Thoracic aorta (tissue), 2 donors: ENCODE results near the gene BCL6B. TPM values are rescaled to one million over a fixed set of nuclear protein-coding genes. Genes with fewer than 3 reads are reported as not detected.

Experiments used
- ATAC-seq: fragments of 150-250 bp; one replicate; pipeline ENCODE4 v1.8.0; 2017; ENCODE audit warnings: low read depth; ENCODE audit not compliant: insufficient number of reproducible peaks, low FRiP score
- DNase-seq: peaks from one replicate; pipeline ENCODE4 v3.0.0-alpha.2; 2020; ENCODE audit warnings: low spot score
- H3K27ac ChIP-seq, 2 donors: fragments of 200-600 bp; sonication (generic); 1 replicate in 1 of 2; 2 replicates in 1 of 2; pipeline ENCODE4 v1.5.1; 2016; ENCODE audit warnings: mild to moderate bottlenecking in 2 of 2, moderate library complexity in 2 of 2
- H3K27me3 ChIP-seq: fragments of 200-600 bp; sonication (generic); replicated peaks from 2 replicates; pipeline ENCODE4 v1.6.0; 2016; ENCODE audit warnings: mild to moderate bottlenecking; ENCODE audit not compliant: insufficient read depth
- H3K36me3 ChIP-seq: fragments of 200-600 bp; sonication (generic); one replicate; pipeline ENCODE4 v1.5.1; 2016
- H3K4me1 ChIP-seq, 2 donors: fragments of 200-600 bp; sonication (generic); 1 replicate in 1 of 2; 2 replicates in 1 of 2; pipeline versions ENCODE4 v1.5.1 to v1.6.0; 2016; ENCODE audit warnings: low read depth in 2 of 2, mild to moderate bottlenecking in 1 of 2; ENCODE audit not compliant: control insufficient read depth in 1 of 2
- H3K4me3 ChIP-seq: fragments of 200-600 bp; sonication (generic); 2 replicates; pipeline ENCODE4 v1.5.1; 2016; ENCODE audit warnings: mild to moderate bottlenecking
- H3K9me3 ChIP-seq: fragments of 200-600 bp; sonication (generic); 2 replicates; pipeline ENCODE4 v1.5.1; 2016
- total RNA-seq, 2 donors: library from RNA; depleted of rRNA; stranded (reverse); fragments of >200 nt; gene quantifications; one replicate each; pipeline versions ENCODE4 v1.1.0 to v1.2.3, GENCODE V29; 2016
- TF ChIP-seq, protein P1 (sequence below): fragments of 200-600 bp; sonication (generic); IDR thresholded peaks from one replicate; pipeline ENCODE4 v1.5.1; 2019; ENCODE audit warnings: antibody characterized with exemption

BCL6B gene
- total RNA-seq, 2 donors from 2014 or later = 0.95 to 5.7 TPM

DNA sequence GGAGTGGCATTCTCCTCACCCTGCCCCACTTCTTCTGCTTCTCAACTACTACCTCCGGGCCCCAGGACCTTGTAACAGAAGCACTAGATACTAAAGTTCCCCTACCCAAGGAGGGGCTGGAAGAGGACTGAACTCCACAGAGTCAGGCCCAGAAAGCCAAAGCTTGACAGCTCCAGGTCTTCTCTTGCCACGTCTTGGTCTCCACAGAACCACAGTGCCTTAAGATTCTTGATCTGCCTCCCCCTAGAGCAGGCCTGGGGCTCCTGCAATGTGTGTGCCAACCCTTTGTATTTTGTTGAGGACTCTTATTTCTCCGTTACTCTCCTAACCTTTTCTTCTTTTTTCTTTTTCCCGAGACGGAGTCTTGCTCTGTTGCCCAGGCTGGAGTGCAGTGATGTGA is 17.0 kb downstream of the BCL6B start:
- peaks cover 15% of the 10 kb centered on the region for H3K27me3 ChIP-seq
- TF ChIP-seq, protein P1, sequence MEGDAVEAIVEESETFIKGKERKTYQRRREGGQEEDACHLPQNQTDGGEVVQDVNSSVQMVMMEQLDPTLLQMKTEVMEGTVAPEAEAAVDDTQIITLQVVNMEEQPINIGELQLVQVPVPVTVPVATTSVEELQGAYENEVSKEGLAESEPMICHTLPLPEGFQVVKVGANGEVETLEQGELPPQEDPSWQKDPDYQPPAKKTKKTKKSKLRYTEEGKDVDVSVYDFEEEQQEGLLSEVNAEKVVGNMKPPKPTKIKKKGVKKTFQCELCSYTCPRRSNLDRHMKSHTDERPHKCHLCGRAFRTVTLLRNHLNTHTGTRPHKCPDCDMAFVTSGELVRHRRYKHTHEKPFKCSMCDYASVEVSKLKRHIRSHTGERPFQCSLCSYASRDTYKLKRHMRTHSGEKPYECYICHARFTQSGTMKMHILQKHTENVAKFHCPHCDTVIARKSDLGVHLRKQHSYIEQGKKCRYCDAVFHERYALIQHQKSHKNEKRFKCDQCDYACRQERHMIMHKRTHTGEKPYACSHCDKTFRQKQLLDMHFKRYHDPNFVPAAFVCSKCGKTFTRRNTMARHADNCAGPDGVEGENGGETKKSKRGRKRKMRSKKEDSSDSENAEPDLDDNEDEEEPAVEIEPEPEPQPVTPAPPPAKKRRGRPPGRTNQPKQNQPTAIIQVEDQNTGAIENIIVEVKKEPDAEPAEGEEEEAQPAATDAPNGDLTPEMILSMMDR = no peak

DNA sequence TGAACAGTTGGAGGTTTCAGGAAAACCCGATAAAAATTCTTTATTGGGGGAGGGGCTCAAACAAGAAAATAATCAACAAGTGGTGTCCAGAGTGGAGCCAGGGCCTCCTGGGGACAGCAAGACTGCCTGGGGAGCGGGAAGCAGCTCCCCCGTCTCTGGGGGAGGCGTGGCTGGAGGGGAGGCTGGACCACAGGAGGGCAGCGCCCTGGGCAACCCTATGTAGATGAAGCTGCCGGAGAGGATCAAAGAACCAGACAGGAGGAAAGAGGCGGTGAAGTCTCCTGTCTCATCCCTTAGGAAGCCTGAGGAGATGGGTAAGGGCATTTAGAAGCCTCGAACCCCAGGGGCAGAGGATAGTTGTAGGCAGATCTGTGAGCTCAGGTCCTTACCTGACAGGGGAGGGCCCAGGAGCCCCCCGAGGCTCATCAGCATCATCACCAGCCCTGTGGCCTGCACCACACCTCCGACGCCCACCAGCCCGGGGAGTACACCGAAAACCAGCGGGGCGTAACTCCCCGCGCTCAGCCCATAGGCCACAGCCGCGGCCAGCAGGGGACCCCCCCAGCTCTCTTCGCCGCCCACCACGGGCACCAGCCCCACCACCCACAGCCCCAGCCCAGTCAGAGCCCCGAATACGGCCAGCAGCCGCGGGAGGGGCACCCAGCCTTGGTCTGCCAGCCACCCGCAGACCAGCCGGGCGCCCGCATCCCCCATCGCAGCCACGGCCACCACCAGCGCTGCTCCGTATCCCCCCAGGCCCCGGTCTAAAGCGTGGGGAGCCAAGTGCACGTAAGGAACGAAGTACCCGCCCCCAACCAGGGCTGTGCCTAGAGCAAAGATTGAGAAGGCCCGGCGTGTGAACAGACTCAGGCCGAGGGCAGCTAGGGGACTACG is 19.0 kb downstream of the BCL6B start:
- H3K4me3 ChIP-seq = peak overlapping the region; percentile 64
- DNase-seq = no peak
- no peaks in the 10 kb centered on the region for H3K9me3 ChIP-seq
- peaks cover 15% of the 10 kb centered on the region for H3K27me3 ChIP-seq
- H3K4me1 ChIP-seq = peaks cover 15 to 35% of the 10 kb centered on the region in 2 donors
- ATAC-seq = no peak
- no peaks in the 10 kb centered on the region for H3K36me3 ChIP-seq
- TF ChIP-seq, protein P1 = no peak
- H3K27ac ChIP-seq = no peak overlapping the region

More for the DNA sequence above, 17.0 kb downstream of the BCL6B start:
- DNase-seq (no peak), ATAC-seq (no peak)
- no peak overlapping the region for H3K27ac ChIP-seq
- H3K36me3 ChIP-seq = no peaks in the 10 kb centered on the region
- H3K9me3 ChIP-seq = no peaks in the 10 kb centered on the region
- no peak overlapping the region for H3K4me3 ChIP-seq
- H3K4me1 ChIP-seq = peaks cover 16 to 39% of the 10 kb centered on the region in 2 donors

DNA sequence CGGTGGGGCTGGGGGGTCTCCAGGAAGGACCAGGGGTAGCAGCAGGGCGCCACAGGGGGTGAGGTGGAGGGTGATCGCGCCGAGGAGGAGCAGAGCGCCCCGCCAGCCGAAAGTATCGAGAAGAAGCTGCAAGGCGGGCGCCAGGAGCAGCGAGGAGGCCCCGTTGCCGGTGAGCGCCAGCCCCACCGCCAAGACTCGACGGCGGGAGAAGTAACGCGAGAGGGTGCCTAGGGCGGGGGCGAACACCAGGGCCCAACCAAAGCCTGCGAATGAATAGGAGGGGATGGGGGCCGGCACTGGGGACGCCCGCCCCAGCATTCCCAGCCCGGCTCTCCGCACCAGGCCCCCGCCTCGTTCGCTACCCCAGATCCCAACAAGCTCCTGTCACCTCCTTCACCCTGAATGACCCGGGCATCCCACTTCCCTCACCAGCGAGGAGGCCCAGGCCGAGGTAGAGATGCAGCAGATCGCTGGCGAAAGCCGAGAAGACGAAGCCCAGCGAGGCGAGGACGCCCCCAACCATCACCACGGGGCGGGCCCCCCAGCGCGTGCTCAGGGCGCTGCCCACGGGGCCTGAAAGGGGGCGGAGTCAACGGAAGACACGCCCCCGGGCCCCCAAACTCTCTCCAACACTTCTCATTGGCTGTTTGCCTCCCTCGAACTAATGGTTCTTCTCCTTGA is 19.8 kb downstream of the BCL6B start:
- Histone ChIP-seq H3K27ac (peak overlapping the region in 1 of 2 donors; percentile 23), H3K9me3 (no peaks in the 10 kb centered on the region), H3K4me1 (peaks cover 15 to 38% of the 10 kb centered on the region in 2 donors), H3K4me3 (peak overlapping the region; percentile 64), H3K27me3 (peaks cover 15% of the 10 kb centered on the region), H3K36me3 (no peaks in the 10 kb centered on the region)
- DNase-seq (no peak), ATAC-seq (no peak)
- TF ChIP-seq, protein P1 = no peak

DNA sequence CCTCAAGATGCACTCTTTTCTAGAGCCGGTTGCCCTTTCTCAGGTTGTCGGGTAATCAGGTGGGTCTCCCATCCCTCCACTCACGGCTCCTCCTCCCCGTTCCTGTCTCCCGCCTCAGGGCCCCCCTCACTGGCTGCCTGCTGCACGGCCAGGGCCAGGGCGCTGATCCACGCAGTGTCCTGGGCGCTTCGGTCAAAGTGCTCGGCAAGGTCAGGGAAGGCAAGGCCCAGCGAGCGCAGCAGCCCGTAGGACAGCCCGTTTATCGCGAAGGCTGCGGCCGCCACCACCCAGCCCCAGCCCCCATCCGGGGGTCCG is 20.3 kb downstream of the BCL6B start:
- TF ChIP-seq, protein P1 = no peak
- ATAC-seq (no peak), DNase-seq (no peak)
- peak overlapping the region in 1 of 2 donors; percentile 23 for H3K27ac ChIP-seq
- H3K36me3 ChIP-seq = no peaks in the 10 kb centered on the region
- H3K4me1 ChIP-seq = peaks cover 15 to 38% of the 10 kb centered on the region in 2 donors
- peak overlapping the region; percentile 64 for H3K4me3 ChIP-seq
- H3K9me3 ChIP-seq = no peaks in the 10 kb centered on the region
- H3K27me3 ChIP-seq = peaks cover 15% of the 10 kb centered on the region

DNA sequence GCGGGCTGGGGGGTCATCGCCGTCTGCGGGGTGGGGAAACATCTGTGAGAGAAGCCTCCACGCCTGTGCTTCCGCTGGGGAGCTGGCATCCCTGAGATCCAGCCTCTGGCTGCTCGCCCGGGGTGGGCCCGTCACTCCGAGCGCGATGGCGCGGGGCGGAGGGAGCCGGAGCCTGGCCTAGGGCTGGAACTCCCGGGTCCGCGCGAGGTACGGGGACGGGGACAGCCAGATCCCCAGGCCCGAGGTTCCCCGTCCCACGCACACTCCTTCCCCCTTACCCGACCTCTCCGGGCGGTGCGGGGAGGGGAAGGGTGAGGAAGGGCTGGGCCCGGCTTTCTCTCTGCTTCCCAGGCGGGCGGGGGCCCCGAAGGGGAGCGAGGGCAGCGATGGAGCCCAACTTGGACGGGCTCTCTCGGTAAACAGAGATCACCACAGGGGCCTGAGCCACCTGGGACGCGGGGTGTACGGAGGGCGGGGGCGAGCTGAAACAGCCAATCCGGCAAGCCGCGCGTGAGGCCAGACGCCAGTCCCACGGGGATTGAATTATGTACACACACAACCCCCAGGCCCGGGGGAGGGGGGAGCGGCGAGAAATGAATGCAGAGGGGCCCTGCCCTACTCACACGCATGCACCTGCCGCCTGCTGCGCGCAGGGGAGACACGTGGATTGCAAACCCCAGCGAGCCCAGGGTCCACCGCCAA is 20.8 kb downstream of the BCL6B start, which contains the start of gene SLC16A11:
Gene SLC16A11, minus strand, starts transcription at position 596 of the 702 bp plus-strand sequence. Its CDS starts 579 bp downstream, at position 17.
- peak within 1 kb of the TSS in 1 of 2 donors; percentile 23 for H3K27ac ChIP-seq
- peaks cover 15 to 38% of the 10 kb centered on the region in 2 donors for H3K4me1 ChIP-seq
- TF ChIP-seq, protein P1 = no peak
- no peaks in the 10 kb centered on the region for H3K36me3 ChIP-seq
- ATAC-seq (no peak), DNase-seq (no peak)
- peaks cover 15% of the 10 kb centered on the region for H3K27me3 ChIP-seq
- H3K9me3 ChIP-seq = no peaks in the 10 kb centered on the region
- H3K4me3 ChIP-seq = peak within 1 kb of the TSS; percentile 64
